Transverse colon (tissue), 4 donors: ENCODE results near the gene GTF2I. TPM values are rescaled to one million over a fixed set of nuclear protein-coding genes. Genes with fewer than 3 reads are reported as not detected.

Experiments used
- DNase-seq: peaks from one replicate; pipeline ENCODE4 v3.0.0-alpha.2; 2019
- H3K27ac ChIP-seq, 4 donors: fragments of 200-600 bp; sonication (generic); 2 replicates each; pipeline ENCODE4 v1.5.1; 2016 to 2018; ENCODE audit warnings: inconsistent platforms in 4 of 4
- H3K27me3 ChIP-seq: fragments of 200-600 bp; sonication (generic); 2 replicates; pipeline ENCODE4 v1.5.1; 2017; ENCODE audit warnings: inconsistent platforms
- H3K36me3 ChIP-seq, 4 donors: fragments of 200-600 bp; sonication (generic); 2 replicates each; pipeline ENCODE4 v1.5.1; 2017 to 2019; ENCODE audit warnings: inconsistent platforms in 4 of 4
- H3K4me1 ChIP-seq, 4 donors: fragments of 200-600 bp; sonication (generic); 2 replicates each; pipeline ENCODE4 v1.5.1; 2017 to 2020; ENCODE audit warnings: inconsistent platforms in 4 of 4
- H3K4me3 ChIP-seq, 4 donors: fragments of 200-600 bp; sonication (generic); 1 replicate in 1 of 4; 2 replicates in 3 of 4; pipeline versions ENCODE4 v1.5.1 to v1.6.1; 2017 to 2019; ENCODE audit warnings: inconsistent platforms in 4 of 4
- H3K9me3 ChIP-seq, 2 donors: fragments of 200-600 bp; sonication (generic); 2 replicates each; pipeline ENCODE4 v1.5.1; 2017 to 2019; ENCODE audit warnings: inconsistent platforms in 2 of 2
- CTCF ChIP-seq, 5 experiments: fragments of 200-600 bp in 3 of 5; fragments of 450-650 bp in 2 of 5; sonication (generic) in 3 of 5; IDR thresholded peaks; 1 replicate in 2 of 5; 2 replicates in 3 of 5; pipeline ENCODE4 v1.5.1; 2016 to 2017; ENCODE audit warnings: antibody characterized with exemption in 5 of 5, inconsistent platforms in 3 of 5, mild to moderate bottlenecking in 2 of 5, moderate library complexity in 1 of 5
- EP300 ChIP-seq: sonication (generic); formaldehyde crosslinking; IDR thresholded peaks from one replicate; pipeline ENCODE4 v1.6.1; 2017; ENCODE audit warnings: antibody characterized with exemption, low read depth
- POLR2A ChIP-seq: fragments of 450-650 bp; IDR thresholded peaks from one replicate; pipeline ENCODE4 v1.6.1; 2016; ENCODE audit warnings: antibody characterized with exemption, mild to moderate bottlenecking, moderate library complexity
- POLR2AphosphoS5 ChIP-seq, 3 donors: sonication (generic); formaldehyde crosslinking; IDR thresholded peaks; one replicate each; pipeline ENCODE4 v1.6.1; 2016; ENCODE audit warnings: antibody characterized with exemption in 3 of 3
- WGBS, 2 donors: methylation state at CpG; one replicate each; pipeline ENCODE4 v1.1.5; 2018; ENCODE audit warnings: low coverage in 1 of 2; 5-methylcytosine and 5-hydroxymethylcytosine counted together
- in situ Hi-C, 4 donors: fragments of 200-750 bp; cut with MboI; loops; one replicate each; pipeline versions ENCODE4 v1.15.0 to v1.15.1; 2017; ENCODE audit warnings: low sequenced_read_pairs in 3 of 4, low pct_ligation_motif_present in 1 of 4, low pct_unique_long_range_greater_than_20kb in 1 of 4
- intact Hi-C: fragments of 100-400 bp; cut with DNase I; formaldehyde crosslinking; loops from one replicate; pipeline ENCODE4 v1.15.1; 2023; ENCODE audit warnings: low total_unique reads
- total RNA-seq, 4 donors: library from RNA; depleted of rRNA; stranded (reverse); fragments of >200 nt; gene quantifications; one replicate each; pipeline ENCODE4 v1.1.0, GENCODE V29; 2016

Gene GTF2I
- total RNA-seq, 4 donors from 2014 or later, result 90.5 to 216 (median 139) TPM

GRCh38 chr7:74707238-74707637 lies 49.7 kb downstream of the GTF2I start:
- H3K36me3 ChIP-seq, result peaks cover 0 to 72% (median 36%) of the 10 kb centered on the region in 4 donors
- no peak overlapping the region for H3K4me3 ChIP-seq
- DNase-seq, result no peak
- H3K27me3 ChIP-seq, result no peaks in the 10 kb centered on the region
- TF ChIP-seq POLR2A, result no peak
- no peak for TF ChIP-seq CTCF (IDR thresholded peaks at IDR 0.05)
- no peak for TF ChIP-seq POLR2AphosphoS5 (IDR thresholded peaks at IDR 0.05)
- no peak for TF ChIP-seq EP300
- intact Hi-C loops (no loop called here), in situ Hi-C loops (no loop called here)
- H3K4me1 ChIP-seq, result no peaks in the 10 kb centered on the region
- WGBS, 2 donors, result 92 to 97% methylated on average over 6 to 12 of the region's 12 CpGs
- H3K9me3 ChIP-seq, result no peaks in the 10 kb centered on the region
- H3K27ac ChIP-seq, result no peak overlapping the region

- Histone ChIP-seq H3K36me3 (peaks cover 0 to 71% (median 38%) of the 10 kb centered on the region in 4 donors), H3K27ac (no peak overlapping the region), H3K4me3 (no peak overlapping the region), H3K27me3 (no peaks in the 10 kb centered on the region), H3K9me3 (peaks cover 3 to 5% of the 10 kb centered on the region in 2 donors), H3K4me1 (no peaks in the 10 kb centered on the region)
- TF ChIP-seq POLR2A (no peak), POLR2AphosphoS5 (IDR thresholded peaks at IDR 0.05) (no peak), CTCF (IDR thresholded peaks at IDR 0.05) (no peak), EP300 (no peak)
- intact Hi-C loops (no loop called here), in situ Hi-C loops (no loop called here)
- no peak for DNase-seq
- 81 to 89% methylated on average over 6 to 7 of the region's 7 CpGs for WGBS, 2 donors
Measured at GRCh38 chr7:74708569-74709275, 51.2 kb downstream of the GTF2I start.

GRCh38 chr7:74709880-74710671 lies 52.6 kb downstream of the GTF2I start:
- 91 to 98% methylated on average over 5 to 10 of the region's 10 CpGs for whole genome bisulfite sequencing, 2 donors

More at GRCh38 chr7:74709880-74710671, 52.6 kb downstream of the GTF2I start:
- Histone ChIP-seq H3K36me3 (peaks cover 0 to 69% (median 37%) of the 10 kb centered on the region in 4 donors), H3K27me3 (no peaks in the 10 kb centered on the region), H3K27ac (no peak overlapping the region), H3K4me1 (no peaks in the 10 kb centered on the region), H3K4me3 (no peak overlapping the region), H3K9me3 (peaks cover 6% of the 10 kb centered on the region in 2 donors)
- no peak for DNase-seq
- in situ Hi-C loops, result no loop called here
- TF ChIP-seq EP300 (no peak), CTCF (IDR thresholded peaks at IDR 0.05) (no peak), POLR2A (no peak), POLR2AphosphoS5 (IDR thresholded peaks at IDR 0.05) (no peak)
- intact Hi-C loops, result no loop called here
